ENCODE results near the gene HNF1B.
"Not testable (repeated sequence)": the region's sequence is repeated elsewhere in the genome, so short reads cannot be mapped to it uniquely, and the experiment has no call there.

HNF1B gene

GRCh38 chr17:37744961-37745800 is at the start of gene HNF1B:
Gene HNF1B (minus strand): TSS chr17:37745059. CDS start chr17:37744884, 175 bp downstream.
- FAIRE-seq, result no peak

GRCh38 chr17:37792787-37793186 is 47.9 kb upstream of the HNF1B start:
- no peak for FAIRE-seq

GRCh38 chr17:37791447-37792399 is 46.9 kb upstream of the HNF1B start:
- FAIRE-seq, result no peak

GRCh38 chr17:37789771-37790541 is 45.1 kb upstream of the HNF1B start:
- FAIRE-seq, result no peak

- FAIRE-seq, result no peak
These were observed 44.2 kb upstream of the HNF1B start for GRCh38 chr17:37789021-37789565.

GRCh38 chr17:37788526-37788925 is 43.7 kb upstream of the HNF1B start:
- FAIRE-seq, result no peak

- no peak for FAIRE-seq
These were observed 42.3 kb upstream of the HNF1B start for GRCh38 chr17:37787055-37787757.

- FAIRE-seq, result no peak
These were observed 41.6 kb upstream of the HNF1B start for GRCh38 chr17:37786481-37786880.

- not testable (repeated sequence) for FAIRE-seq
These were observed 37.6 kb upstream of the HNF1B start for GRCh38 chr17:37782460-37782859.

GRCh38 chr17:37781451-37781850 is 36.6 kb upstream of the HNF1B start:
- FAIRE-seq, result no peak

GRCh38 chr17:37779554-37779953 is 34.7 kb upstream of the HNF1B start:
- FAIRE-seq, result no peak

- no peak for FAIRE-seq
These were observed 29.6 kb upstream of the HNF1B start for GRCh38 chr17:37774504-37774903.

GRCh38 chr17:37772982-37773381 is 28.1 kb upstream of the HNF1B start:
- FAIRE-seq, result no peak

- FAIRE-seq, result no peak
These were observed 26.0 kb upstream of the HNF1B start for GRCh38 chr17:37770631-37771518.

- no peak for FAIRE-seq
These were observed 24.2 kb upstream of the HNF1B start for GRCh38 chr17:37769050-37769449.

- no peak for FAIRE-seq
These were observed 23.6 kb upstream of the HNF1B start for GRCh38 chr17:37768438-37768837.

- FAIRE-seq, result no peak
These were observed 22.1 kb upstream of the HNF1B start for GRCh38 chr17:37766971-37767370.

GRCh38 chr17:37764383-37764782 is 19.5 kb upstream of the HNF1B start:
- FAIRE-seq, result no peak

- no peak for FAIRE-seq
These were observed 17.8 kb upstream of the HNF1B start for GRCh38 chr17:37762666-37763065.

- no peak for FAIRE-seq
These were observed 17.1 kb upstream of the HNF1B start for GRCh38 chr17:37761961-37762360.

GRCh38 chr17:37761059-37761458 is 16.2 kb upstream of the HNF1B start:
- FAIRE-seq, result no peak

Data from A204.1 (cell line).